GM19099 (cell line): ENCODE data around the gene CD40.

Source experiments
- POLR2A ChIP-seq: IDR thresholded peaks from 3 replicates; pipeline ENCODE4 v1.6.1; 2011; ENCODE audit warnings: low read depth; ENCODE audit not compliant: insufficient read length; ENCODE audit errors: extremely low read depth

The CD40 gene

GRCh38 chr20:46169245-46170171 lies 51.4 kb downstream of the CD40 start:
- TF ChIP-seq POLR2A: no peak

- no peak for TF ChIP-seq POLR2A
Observed at GRCh38 chr20:46171476-46171875, 53.4 kb downstream of the CD40 start.

DNA sequence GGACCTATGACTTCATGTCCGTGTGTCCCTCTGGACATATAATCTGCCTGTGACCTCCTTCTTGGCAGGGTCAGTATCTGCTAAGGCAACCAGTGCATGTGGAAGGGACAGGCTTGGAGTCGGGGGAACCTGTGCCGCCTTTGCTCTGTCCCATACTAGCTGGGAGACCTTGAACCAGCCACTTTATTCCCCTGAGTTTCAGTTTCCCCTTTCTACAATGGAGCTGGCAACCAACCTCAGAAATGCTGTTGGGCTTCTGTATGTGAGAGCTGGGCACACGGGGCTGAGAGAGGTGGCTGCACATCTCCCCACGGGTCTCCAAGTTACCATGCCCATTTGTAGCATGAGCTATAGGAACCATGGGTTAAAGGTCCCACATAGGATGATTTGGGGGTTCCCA lies 53.8 kb downstream of the CD40 start:
- TF ChIP-seq POLR2A: no peak

DNA sequence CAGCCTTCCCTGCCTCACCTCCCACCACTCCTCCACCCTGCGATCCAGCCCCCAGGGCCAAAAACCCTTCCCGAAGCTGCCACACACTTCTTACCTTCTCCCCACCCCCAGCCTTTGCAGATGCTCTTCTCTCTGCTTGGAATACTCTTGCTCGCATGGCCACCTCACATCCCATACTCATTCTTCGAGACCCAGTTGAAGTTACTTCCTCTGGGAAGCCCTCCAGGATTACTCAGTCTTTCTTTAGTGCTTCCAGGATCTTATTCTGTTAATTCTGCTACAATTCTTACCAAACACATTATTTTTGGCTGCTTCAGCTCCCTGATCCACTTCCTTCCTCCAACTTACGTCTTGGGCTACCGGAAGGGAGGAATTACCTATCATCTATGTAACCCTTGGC lies 54.3 kb downstream of the CD40 start:
- no peak for TF ChIP-seq POLR2A

DNA sequence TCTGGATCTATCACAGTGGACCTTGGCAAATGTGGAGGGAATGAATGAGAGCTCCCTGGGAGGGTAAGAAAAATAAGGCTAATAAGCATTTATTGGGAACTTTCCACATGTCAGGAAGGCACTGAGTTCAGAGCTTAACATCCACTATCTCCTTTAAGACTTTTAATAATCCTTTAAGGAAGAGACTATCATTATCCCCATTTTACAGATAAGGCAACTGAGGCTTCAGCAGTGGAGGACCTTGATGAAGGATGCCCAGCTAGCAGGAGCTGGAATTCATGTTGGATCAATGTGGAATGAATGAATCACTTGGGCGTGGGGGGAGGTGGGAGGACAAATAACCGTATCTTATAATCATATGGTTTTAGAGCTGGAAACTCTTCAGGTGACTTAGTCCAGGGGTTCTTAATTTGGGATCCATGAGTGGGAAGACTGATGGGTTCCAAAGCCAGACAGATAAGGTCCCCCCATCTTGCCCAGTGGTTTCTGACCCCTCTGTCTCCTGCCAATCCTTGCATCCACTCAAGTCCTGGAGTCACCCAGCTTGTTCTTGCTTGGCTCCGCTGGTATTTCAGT lies 54.9 kb downstream of the CD40 start:
- no peak for TF ChIP-seq POLR2A

DNA sequence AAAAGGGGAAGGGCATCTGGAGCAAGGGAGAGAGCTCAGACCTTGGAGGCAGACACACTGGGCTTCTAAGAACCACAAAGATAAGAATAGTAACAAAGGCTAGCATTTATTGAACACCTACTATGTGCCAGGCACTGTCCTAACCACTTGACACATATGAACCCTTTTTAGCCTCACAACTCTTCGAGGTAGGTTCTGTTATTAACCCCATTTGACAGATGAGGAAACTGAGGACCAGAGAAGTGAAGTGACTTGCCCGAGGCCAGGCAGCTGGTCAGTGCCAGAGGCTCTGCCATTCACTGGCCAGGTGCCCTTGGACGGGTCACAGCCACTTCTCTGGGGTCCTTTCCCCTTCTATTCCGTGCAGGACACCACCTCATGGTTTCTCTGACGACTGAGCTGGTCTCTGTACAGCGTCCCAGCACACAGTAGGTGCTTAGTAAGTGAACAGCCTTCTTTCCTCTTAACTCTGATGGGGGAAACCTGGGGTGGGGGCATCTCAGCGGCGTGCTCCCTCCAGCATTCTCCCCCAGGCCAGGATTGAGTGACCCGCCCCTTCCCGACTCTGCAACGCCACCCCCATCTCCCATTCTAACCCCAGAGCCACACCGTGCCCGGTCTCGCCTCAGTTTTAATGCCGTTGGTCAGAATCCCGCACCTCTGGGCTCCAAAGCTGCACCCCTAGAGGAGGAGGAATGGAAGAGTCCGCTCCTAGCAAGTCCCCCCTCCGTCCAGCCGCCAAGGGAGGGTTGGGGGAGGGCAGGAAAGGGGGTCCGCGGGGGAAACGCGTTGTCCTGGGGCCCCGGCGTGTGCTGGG lies 55.7 kb downstream of the CD40 start:
- TF ChIP-seq POLR2A: no peak

DNA sequence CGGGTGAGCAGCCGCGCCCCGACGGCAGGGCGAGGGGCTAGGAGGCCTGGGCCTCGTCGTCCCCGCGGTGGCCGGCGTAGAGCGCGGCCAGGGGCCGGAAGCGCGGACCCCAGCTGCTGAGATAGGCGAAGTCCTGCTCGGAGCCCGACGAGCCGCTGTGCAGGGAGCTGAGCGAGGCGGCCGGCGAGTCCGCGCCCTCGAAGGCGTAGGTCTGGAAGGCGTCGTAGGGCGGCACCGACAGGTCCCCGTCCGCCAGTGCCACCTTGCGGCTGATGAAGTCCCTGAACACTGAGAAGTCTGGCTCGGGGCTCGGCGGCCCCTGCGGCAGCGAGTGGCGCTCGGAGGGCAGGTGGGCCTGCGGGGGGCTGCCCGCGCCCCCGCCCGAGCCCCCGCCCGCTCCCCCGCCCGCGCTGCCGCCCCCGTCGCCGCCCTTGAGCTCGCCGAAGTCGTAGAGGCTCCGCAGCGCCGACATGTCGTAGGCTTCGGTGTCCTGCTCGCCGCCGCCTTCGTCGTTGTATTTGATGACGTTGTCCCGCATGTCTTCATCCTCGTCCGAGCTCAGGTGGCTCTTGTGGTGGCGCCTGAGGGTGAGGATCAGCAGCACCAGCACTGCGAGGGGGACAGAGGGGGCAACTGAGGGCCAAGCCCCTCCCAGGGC lies 56.5 kb downstream of the CD40 start:
- TF ChIP-seq POLR2A: no peak

GRCh38 chr20:46175127-46175494 lies 57.0 kb downstream of the CD40 start:
- no peak for TF ChIP-seq POLR2A

DNA sequence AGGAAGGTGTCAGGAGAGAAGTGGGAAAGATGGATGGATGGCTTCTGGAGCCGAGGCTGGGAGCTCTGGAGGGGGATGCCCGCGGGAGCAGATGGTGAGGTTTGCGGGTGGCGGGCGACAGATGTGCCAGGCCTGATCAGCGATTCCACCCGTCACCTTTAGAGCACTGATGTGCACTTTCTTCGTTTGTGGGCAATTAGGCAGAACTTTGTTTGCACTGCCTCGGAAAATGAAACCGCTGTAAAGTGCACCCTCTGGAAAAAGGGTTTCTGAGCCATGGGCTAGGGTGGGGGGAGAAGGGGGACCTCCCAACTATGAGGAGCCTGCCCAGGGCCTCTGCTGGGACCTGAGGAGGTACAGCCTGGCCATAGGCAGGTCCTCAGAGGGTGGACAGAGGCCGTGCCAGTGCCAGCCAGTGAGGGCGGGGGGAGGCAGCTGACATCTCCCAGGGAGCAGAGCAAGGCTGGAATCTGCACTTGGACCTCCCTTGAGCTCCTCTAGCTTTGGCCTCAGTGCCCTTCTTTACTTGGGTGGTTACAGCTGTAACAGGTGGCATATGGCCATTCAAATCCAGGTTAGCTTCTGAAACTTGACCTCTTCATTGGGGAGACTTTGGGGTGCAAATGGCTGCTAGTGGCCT lies 58.7 kb downstream of the CD40 start:
- no peak for TF ChIP-seq POLR2A

GRCh38 chr20:46177768-46178167 lies 59.7 kb downstream of the CD40 start:
- TF ChIP-seq POLR2A: no peak

GRCh38 chr20:46178891-46179290 lies 60.8 kb downstream of the CD40 start:
- TF ChIP-seq POLR2A: no peak
